Measurements from ENCODE around the gene STRIT1.

Gene STRIT1

DNA sequence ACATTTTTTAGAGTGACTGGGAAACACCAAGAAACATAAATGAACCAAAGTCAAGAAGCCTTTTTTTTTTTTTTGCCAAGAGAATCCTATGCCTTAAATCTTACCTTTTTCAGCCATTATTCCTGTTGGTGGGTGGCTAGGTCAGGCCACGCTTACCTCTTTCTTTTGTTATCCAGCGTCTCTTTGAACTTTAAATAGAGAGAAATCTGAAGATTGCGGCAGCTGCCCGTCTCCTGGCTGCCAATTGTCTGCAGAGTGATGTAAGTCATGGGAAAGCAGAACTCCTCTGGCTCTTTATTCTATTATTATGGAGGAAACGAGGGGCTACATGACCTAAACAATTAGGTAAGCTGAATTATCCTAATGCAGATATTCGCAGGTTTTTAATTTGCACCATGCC, at the start of gene STRIT1:
Gene STRIT1 (minus strand): TSS at position 168 of the 400 bp plus-strand sequence.
- DNase-seq (ENCODE audit: low read depth in 1 of 2, low spot score in 1 of 2): no peak

GRCh38 chr3:155342344-155342743, 48.9 kb upstream of the STRIT1 start:
- DNase-seq (ENCODE audit: low read depth in 1 of 2, low spot score in 1 of 2): no peak

GRCh38 chr3:155339052-155339451, 45.6 kb upstream of the STRIT1 start:
- DNase-seq (ENCODE audit: low read depth in 1 of 2, low spot score in 1 of 2): no peak

DNA sequence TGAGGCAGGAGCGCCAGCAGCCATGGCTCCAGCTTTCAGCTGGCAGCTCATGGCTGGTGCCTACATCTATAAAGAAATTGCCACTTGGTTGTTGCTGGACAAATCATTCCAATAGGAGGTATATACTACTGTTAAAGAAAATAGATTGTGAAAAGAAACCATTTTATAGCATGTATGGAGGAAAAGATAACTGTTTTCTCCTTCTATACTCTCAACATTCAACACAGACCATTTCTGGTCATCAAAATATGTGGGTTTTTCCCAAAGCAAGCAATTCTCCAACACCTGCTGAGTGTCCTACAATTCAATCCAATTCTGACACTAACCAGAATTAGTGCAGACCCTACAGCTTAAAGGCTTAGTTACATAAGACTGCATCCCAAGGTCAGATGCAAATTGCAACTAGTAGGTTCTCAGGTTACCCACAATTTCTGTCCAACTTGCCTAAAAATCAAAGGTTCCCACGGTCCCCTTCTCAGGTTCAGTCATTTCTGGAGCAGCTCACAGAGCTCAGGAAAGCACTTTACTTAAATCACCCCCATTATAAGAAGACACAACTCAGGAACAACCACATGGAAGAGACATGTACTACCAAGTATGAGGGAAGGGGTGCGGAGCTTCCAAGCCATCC, 42.4 kb upstream of the STRIT1 start:
- DNase-seq (ENCODE audit: low read depth in 1 of 2, low spot score in 1 of 2): no peak

- DNase-seq (ENCODE audit: low read depth in 1 of 2, low spot score in 1 of 2): no peak
Observed at GRCh38 chr3:155334914-155335723, 41.6 kb upstream of the STRIT1 start.

- DNase-seq (ENCODE audit: low read depth in 1 of 2, low spot score in 1 of 2): no peak
Observed at GRCh38 chr3:155334215-155334913, 40.9 kb upstream of the STRIT1 start.

- no peak for DNase-seq (ENCODE audit: low read depth in 1 of 2, low spot score in 1 of 2)
Observed at GRCh38 chr3:155332716-155333115, 39.2 kb upstream of the STRIT1 start.

GRCh38 chr3:155331078-155331477, 37.6 kb upstream of the STRIT1 start:
- DNase-seq (ENCODE audit: low read depth in 1 of 2, low spot score in 1 of 2): no peak

GRCh38 chr3:155330370-155330769, 36.9 kb upstream of the STRIT1 start:
- no peak for DNase-seq (ENCODE audit: low read depth in 1 of 2, low spot score in 1 of 2)

DNA sequence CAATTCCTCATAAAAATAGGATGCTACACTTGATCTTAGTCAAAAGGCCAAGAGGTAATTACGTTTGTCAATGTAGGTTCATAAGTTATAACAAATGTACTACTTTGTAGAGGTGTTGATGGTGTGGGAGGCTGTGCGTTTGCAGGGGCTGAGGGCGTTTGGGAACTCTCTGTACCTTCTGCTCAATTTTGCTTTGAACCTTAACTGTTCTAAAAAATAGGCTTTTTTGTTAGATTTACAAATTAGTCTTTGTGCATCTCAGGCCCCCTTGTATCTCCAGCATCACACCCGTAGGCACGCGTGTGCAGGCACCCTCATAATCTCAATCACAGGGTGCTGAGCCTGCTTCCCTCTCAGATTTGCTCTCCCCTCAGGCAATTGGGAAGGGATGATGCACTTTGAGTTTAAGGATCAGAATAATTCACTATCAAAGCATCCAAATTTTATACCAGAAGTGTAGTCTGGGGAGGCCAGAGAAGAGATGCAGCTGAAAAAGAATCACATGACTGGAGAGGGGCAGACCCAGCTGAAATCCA, 36.1 kb upstream of the STRIT1 start:
- DNase-seq (ENCODE audit: low read depth in 1 of 2, low spot score in 1 of 2): no peak

DNA sequence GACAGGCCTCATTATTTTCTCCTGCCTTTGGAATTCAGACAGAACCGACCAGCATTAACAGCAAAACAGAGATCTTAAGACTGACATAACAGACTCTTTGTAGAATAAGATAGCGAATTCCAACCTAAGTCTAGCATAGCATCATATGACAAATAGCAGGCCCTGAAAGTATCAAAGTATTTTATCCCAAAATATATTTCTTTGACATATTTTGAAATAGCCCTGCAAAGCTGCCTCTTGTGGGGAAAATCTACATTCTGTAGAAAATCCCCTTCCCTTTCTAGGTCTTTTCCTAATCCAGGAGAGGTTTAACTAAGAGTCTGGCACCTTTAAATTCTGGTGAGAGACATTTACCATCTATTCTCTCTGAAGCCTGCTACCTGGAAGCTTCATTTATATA, 34.4 kb upstream of the STRIT1 start:
- DNase-seq (ENCODE audit: low read depth in 1 of 2, low spot score in 1 of 2): no peak

DNA sequence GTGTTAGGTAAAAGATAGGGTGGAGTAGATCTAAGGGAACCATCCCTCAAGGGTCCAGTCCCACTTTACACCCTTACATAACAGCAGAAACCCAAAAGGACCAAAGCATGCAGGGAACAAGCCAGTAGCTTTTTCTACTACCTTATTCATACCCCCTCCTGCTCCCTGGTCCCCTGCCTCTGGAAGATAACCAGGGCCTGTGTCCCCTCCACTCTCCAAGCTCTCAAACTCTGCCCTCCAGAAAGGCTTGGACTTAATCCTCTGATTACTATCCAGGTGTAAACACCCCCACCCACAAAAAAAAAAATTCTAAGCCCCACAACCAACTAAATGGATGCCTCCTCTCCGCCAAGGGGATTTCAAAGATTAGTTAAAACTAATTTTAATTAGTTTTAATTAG, 33.9 kb upstream of the STRIT1 start:
- DNase-seq (ENCODE audit: low read depth in 1 of 2, low spot score in 1 of 2): no peak

GRCh38 chr3:155326901-155327300, 33.4 kb upstream of the STRIT1 start:
- no peak for DNase-seq (ENCODE audit: low read depth in 1 of 2, low spot score in 1 of 2)

DNA sequence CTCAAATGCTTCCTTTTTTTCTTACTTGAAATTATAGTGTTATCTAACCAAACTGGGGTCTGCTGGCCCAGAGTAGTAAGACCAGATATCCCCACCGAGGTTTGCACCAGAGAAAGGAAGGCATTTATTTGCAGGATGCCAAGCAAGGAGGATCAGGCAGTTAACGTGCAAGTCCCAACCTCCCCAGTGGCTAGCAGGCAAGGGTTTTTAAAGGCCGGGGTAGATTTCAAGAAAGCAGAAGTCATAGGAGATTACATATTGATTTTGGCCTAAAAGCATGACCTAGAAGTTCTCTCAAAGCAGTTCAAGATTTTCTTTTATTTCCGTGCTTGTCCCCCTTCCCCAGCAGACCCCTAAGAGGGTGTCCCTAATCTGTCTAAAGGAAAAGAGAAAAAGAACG, 32.8 kb upstream of the STRIT1 start:
- DNase-seq (ENCODE audit: low read depth in 1 of 2, low spot score in 1 of 2): no peak

GRCh38 chr3:155325263-155325835, 31.9 kb upstream of the STRIT1 start:
- DNase-seq (ENCODE audit: low read depth in 1 of 2, low spot score in 1 of 2): no peak

DNA sequence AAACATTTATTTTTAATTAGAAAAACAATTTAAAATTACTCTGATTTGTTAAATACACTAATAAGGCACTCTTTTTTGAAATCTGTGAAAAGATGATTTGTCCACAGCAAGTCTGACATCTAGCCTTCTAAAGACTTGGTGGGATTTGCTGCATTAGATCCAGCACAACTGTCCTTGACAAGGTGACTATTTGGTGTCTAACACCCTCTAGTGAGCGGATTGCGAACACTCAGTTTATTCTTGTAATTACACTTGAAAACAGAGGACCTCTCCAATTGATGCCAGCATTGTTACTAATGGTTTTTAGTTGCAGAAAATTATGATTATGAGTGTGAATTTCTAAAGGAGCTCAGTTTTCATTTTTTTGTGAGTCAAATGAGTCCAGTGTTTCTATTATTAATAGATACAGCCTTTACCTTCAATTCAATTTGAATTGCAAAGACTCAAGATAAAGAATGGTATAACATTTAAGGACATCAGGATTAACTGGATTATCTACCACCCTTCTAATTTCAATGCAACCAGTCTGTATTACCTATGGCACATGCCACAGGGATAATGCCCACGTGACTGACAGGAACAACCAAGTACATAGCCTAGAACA, 29.7 kb upstream of the STRIT1 start:
- DNase-seq (ENCODE audit: low read depth in 1 of 2, low spot score in 1 of 2): no peak

GRCh38 chr3:155321418-155321817, 27.9 kb upstream of the STRIT1 start:
- DNase-seq (ENCODE audit: low read depth in 1 of 2, low spot score in 1 of 2): no peak

- no peak for DNase-seq (ENCODE audit: low read depth in 1 of 2, low spot score in 1 of 2)
Observed at GRCh38 chr3:155320934-155321333, 27.5 kb upstream of the STRIT1 start.

DNA sequence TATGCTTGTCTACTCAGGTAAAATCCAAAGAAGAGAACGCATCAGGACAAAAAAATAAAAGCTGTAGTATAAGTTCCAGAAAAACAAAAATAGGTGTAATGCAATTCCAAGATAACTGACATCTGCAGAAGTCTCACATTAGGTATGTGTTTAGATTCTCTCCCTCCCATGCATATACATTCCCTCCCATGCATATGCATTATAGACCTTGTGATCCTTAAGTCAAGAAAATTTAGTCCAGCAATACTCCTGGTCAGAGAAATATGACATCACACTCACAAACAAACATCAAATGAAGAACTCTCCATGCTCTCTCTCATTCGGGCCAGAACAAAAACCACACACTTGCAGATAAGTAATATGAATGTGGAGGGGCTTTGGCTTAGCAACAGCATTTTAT, 25.3 kb upstream of the STRIT1 start:
- DNase-seq (ENCODE audit: low read depth in 1 of 2, low spot score in 1 of 2): no peak

- no peak for DNase-seq (ENCODE audit: low read depth in 1 of 2, low spot score in 1 of 2)
Observed at GRCh38 chr3:155317211-155317610, 23.7 kb upstream of the STRIT1 start.

DNA sequence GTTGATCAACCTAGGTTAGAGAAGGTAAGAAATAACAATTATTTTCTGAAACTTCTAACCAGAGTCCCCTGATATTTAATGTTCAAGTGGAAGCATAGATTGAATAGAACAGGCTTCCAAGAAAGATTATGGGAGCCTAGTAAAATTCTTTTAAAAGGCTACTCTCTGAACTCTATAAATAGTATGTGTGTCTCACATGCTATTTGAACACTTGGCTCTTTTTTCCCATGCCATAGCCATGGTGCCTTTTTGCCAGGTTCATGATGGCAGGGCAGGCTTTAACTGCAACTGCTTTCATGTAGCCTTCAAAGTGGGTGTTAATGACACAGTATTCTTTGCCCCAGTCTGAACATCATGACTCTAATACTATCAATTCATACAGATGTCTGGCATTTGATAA, 22.9 kb upstream of the STRIT1 start:
- DNase-seq (ENCODE audit: low read depth in 1 of 2, low spot score in 1 of 2): no peak

Data from activated T-helper 1 cell treated with anti-CD3 and anti-CD28 coated beads, Interleukin-2, amount 50 U/mL, for 16 hours (primary cell).